Mesodermal cell (in vitro differentiated cells): ENCODE measurements around the gene MIEF1.
A peak's percentile ranks its signal among the peaks of the same experiment; 100 is the strongest.

Experiments
- H3K27ac ChIP-seq: 2 replicates; pipeline ENCODE4 v1.7.0; 2013; ENCODE audit warnings: mild to moderate bottlenecking, low read depth, low read length, moderate library complexity; ENCODE audit not compliant: severe bottlenecking
- H3K36me3 ChIP-seq: 2 replicates; pipeline ENCODE4 v1.7.1; 2013; ENCODE audit warnings: mild to moderate bottlenecking, low read length, moderate library complexity; ENCODE audit not compliant: control insufficient read depth, insufficient read depth
- H3K4me1 ChIP-seq: one replicate; pipeline ENCODE4 v1.7.1; 2013; ENCODE audit warnings: mild to moderate bottlenecking, low read length; ENCODE audit not compliant: insufficient read depth, control insufficient read depth, poor library complexity, severe bottlenecking
- H3K4me3 ChIP-seq: 2 replicates; pipeline ENCODE4 v1.7.0; 2013; ENCODE audit warnings: low read length, control low read depth, mild to moderate bottlenecking; ENCODE audit not compliant: insufficient read depth, poor library complexity, severe bottlenecking; ENCODE audit errors: extremely low read depth
- H3K9me3 ChIP-seq: 2 replicates; pipeline ENCODE4 v1.7.1; 2013; ENCODE audit warnings: mild to moderate bottlenecking, low read length, moderate library complexity; ENCODE audit not compliant: control insufficient read depth
- WGBS, 2 experiments: methylation state at CpG; one replicate each; pipeline ENCODE4 v1.1.5; 2013; ENCODE audit warnings: missing lambda C conversion rate in 2 of 2; ENCODE audit not compliant: insufficient coverage in 2 of 2; 5-methylcytosine and 5-hydroxymethylcytosine counted together

The MIEF1 gene

DNA sequence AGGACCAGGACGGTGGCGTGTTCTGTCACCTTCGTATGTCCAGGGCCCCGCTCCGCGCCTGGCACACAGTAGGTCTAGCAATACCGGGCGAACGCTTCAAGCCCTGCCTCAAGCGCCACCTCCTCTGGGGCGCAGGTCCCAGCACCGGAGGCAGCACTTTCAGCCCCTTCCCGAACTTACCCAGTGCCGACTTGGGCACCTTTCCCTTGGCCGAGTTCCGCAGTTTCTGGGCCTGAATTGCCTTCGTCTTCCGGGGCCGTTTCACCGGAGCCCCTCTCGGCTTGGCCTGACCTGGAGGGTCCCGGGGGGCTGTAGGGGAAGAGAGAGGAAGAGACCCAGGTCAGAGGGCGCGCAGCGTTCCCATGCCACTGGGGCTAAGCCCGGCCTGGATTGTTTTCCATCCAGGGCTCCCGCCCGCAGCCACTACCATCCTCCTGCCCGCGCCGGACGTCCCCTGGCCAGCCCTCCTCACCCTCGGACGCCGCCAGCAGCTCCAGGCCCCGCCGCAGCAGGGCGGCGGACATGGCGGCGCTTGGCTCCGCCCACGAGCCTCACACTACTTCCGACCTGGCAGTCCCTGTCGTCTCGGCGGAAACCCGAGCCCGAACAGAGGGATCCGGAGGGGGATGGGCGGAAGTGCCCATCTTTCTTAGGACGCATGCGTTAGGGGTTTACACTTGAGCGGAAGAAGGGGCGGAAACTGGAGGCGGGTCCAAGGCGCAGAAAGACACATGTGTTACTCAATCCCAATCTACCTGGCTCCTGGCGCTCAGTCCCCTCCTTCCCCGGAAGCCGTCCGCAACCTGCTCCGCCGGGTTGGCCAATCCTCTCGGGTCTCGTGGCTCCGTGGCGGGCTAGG lies 30.4 kb downstream of the MIEF1 start, which contains the start of gene RPS19BP1:
TSS of gene RPS19BP1 (minus strand) at position 534 of the 859 bp plus-strand sequence. CDS start at position 524, 10 bp downstream.
- H3K4me3 ChIP-seq: peak within 1 kb of the TSS; percentile 94
- 1% methylated on average over 54 to 57 of the region's 67 CpGs for WGBS, 2 experiments
- no peaks in the 10 kb centered on the region for H3K9me3 ChIP-seq
- H3K27ac ChIP-seq: peak within 1 kb of the TSS; percentile 23
- H3K36me3 ChIP-seq: peaks cover 31% of the 10 kb centered on the region
- H3K4me1 ChIP-seq: peaks cover 17% of the 10 kb centered on the region

DNA sequence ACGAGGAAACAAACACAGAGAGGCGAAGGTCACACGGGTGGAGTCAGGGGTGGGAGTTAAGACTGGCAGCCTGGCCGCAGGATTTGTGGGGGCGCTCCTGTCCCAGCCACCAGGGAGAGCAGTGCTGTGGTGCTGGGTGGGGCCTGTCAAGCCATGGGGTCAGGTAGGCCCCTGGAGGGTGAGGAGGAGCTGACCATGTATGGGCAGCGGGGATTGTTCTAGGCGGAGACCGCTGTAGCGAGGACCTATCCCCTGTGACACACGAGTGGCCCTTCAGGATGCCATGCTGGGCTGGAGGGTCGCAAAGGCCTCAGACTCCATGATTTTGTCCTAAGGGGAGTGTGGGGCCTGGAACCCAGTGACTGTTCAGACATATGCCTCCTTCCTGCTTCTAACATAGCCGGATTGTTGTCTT lies 32.0 kb downstream of the MIEF1 start:
- 85 to 91% methylated on average over 9 to 10 of the region's 12 CpGs for WGBS, 2 experiments
- no peak overlapping the region for H3K27ac ChIP-seq
- H3K4me1 ChIP-seq: peaks cover 17% of the 10 kb centered on the region
- H3K9me3 ChIP-seq: no peaks in the 10 kb centered on the region
- H3K36me3 ChIP-seq: peaks cover 24% of the 10 kb centered on the region
- no peak overlapping the region for H3K4me3 ChIP-seq

DNA sequence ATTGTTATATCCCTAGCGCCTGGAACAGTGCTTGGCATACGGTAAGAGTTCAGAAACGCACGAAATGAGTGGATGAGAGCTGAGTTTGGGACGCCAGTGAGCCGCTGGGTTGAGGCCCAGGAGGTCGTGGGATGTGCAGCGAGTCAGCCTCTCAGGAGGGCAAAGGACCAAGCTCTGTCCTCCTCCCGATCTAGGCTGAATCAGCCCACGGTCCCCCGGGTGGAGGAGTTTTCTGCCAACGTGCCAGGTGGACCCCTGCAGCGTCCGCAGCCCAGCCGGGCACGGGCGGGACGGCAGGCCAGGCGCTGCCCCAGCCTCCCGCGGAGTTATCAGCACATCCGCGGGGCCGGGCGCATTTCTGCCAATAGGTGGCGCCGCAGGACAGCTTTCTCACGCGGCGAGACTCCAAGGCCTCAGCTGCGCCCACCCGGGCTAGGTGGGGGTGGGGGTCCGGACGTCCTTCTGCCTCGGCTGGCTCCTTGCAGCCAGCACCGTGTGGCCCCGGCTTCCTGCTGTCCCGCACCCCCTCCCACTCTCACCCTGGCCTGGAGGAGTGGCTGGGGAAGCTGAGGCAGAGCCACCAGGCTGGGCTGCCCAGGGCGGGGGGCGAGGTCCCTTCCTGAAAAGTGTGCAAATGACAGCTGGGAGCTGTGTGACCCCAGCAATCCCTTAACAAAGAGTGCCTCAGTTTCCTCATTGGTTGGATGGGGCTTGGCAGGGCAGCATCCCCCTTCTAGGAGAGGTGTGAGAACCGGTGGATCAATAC lies 32.7 kb downstream of the MIEF1 start:
- peaks cover 17% of the 10 kb centered on the region for H3K4me1 ChIP-seq
- no peak overlapping the region for H3K4me3 ChIP-seq
- no peak overlapping the region for H3K27ac ChIP-seq
- no peaks in the 10 kb centered on the region for H3K9me3 ChIP-seq
- 15 to 18% methylated on average over 33 to 35 of the region's 41 CpGs for WGBS, 2 experiments
- peaks cover 19% of the 10 kb centered on the region for H3K36me3 ChIP-seq

GRCh38 chr22:39535357-39535725 lies 33.3 kb downstream of the MIEF1 start:
- Histone ChIP-seq H3K36me3 (peaks cover 13% of the 10 kb centered on the region), H3K27ac (no peak overlapping the region), H3K4me1 (peaks cover 17% of the 10 kb centered on the region), H3K4me3 (no peak overlapping the region), H3K9me3 (no peaks in the 10 kb centered on the region)
- WGBS, 2 experiments: 64 to 68% methylated on average over 6 to 10 of the region's 13 CpGs

GRCh38 chr22:39535831-39536449 lies 33.9 kb downstream of the MIEF1 start:
- 92 to 96% methylated on average over 11 to 12 of the region's 15 CpGs for whole genome bisulfite sequencing, 2 experiments
- H3K9me3 ChIP-seq: no peaks in the 10 kb centered on the region
- peaks cover 7% of the 10 kb centered on the region for H3K36me3 ChIP-seq
- no peak overlapping the region for H3K27ac ChIP-seq
- H3K4me3 ChIP-seq: no peak overlapping the region
- H3K4me1 ChIP-seq: peaks cover 13% of the 10 kb centered on the region

- Histone ChIP-seq H3K9me3 (no peaks in the 10 kb centered on the region), H3K27ac (no peak overlapping the region), H3K36me3 (no peaks in the 10 kb centered on the region), H3K4me3 (no peak overlapping the region), H3K4me1 (peaks cover 6% of the 10 kb centered on the region)
- WGBS, 2 experiments: 89 to 92% methylated on average over 8 of the region's 8 CpGs
Measured at GRCh38 chr22:39536711-39537110, 34.6 kb downstream of the MIEF1 start.

GRCh38 chr22:39537975-39538374 lies 35.9 kb downstream of the MIEF1 start:
- no peak overlapping the region for H3K27ac ChIP-seq
- H3K4me1 ChIP-seq: peaks cover 4% of the 10 kb centered on the region
- H3K4me3 ChIP-seq: no peak overlapping the region
- WGBS, 2 experiments: no CpG with 5 or more reads among the region's 2 CpGs
- no peaks in the 10 kb centered on the region for H3K36me3 ChIP-seq
- H3K9me3 ChIP-seq: no peaks in the 10 kb centered on the region

- WGBS, 2 experiments: 30 to 55% methylated on average over 3 to 7 of the region's 11 CpGs
Measured at GRCh38 chr22:39543095-39543494, 41.0 kb downstream of the MIEF1 start.

GRCh38 chr22:39545386-39546365 lies 43.6 kb downstream of the MIEF1 start:
- H3K4me1 ChIP-seq: peaks cover 15% of the 10 kb centered on the region
- no peak overlapping the region for H3K27ac ChIP-seq
- H3K36me3 ChIP-seq: no peaks in the 10 kb centered on the region
- H3K9me3 ChIP-seq: no peaks in the 10 kb centered on the region
- WGBS, 2 experiments: 43 to 44% methylated on average over 21 to 29 of the region's 39 CpGs
- no peak overlapping the region for H3K4me3 ChIP-seq

More at GRCh38 chr22:39543095-39543494, 41.0 kb downstream of the MIEF1 start:
- H3K9me3 ChIP-seq: no peaks in the 10 kb centered on the region
- H3K36me3 ChIP-seq: no peaks in the 10 kb centered on the region
- peaks cover 14% of the 10 kb centered on the region for H3K4me1 ChIP-seq
- no peak overlapping the region for H3K27ac ChIP-seq
- H3K4me3 ChIP-seq: no peak overlapping the region
